Measurements from ENCODE around the gene ALX3.
A peak's percentile ranks its signal among the peaks of the same experiment; 100 is the strongest.
"Not testable (repeated sequence)": the region's sequence is repeated elsewhere in the genome, so short reads cannot be mapped to it uniquely, and the experiment has no call there.

Gene ALX3

GRCh38 chr1:110088739-110089316 is 18.4 kb upstream of the ALX3 start:
- no peak for DNase-seq (ENCODE audit: low spot score)

- DNase-seq (ENCODE audit: low spot score), result peak; percentile 87
These were observed 17.6 kb upstream of the ALX3 start for GRCh38 chr1:110087812-110088738.

GRCh38 chr1:110086961-110087360 is 16.5 kb upstream of the ALX3 start:
- no peak for DNase-seq (ENCODE audit: low spot score)

GRCh38 chr1:110085671-110086070 is 15.2 kb upstream of the ALX3 start:
- no peak for DNase-seq (ENCODE audit: low spot score)

- peak; percentile 72 for DNase-seq (ENCODE audit: low spot score)
These were observed 14.0 kb upstream of the ALX3 start for GRCh38 chr1:110084227-110085078.

- peak; percentile 40 for DNase-seq (ENCODE audit: low spot score)
These were observed 13.4 kb upstream of the ALX3 start for GRCh38 chr1:110083866-110084226.

GRCh38 chr1:110083061-110083865 is 12.8 kb upstream of the ALX3 start:
- no peak for DNase-seq (ENCODE audit: low spot score)

- DNase-seq (ENCODE audit: low spot score), result no peak
These were observed 12.0 kb upstream of the ALX3 start for GRCh38 chr1:110082477-110082876.

GRCh38 chr1:110081061-110081460 is 10.6 kb upstream of the ALX3 start:
- no peak for DNase-seq (ENCODE audit: low spot score)

GRCh38 chr1:110079995-110080394 is 9.5 kb upstream of the ALX3 start:
- not testable (repeated sequence) for DNase-seq (ENCODE audit: low spot score)

GRCh38 chr1:110076789-110077500 is 6.5 kb upstream of the ALX3 start:
- no peak for DNase-seq (ENCODE audit: low spot score)

GRCh38 chr1:110074166-110074565 is 3.7 kb upstream of the ALX3 start:
- DNase-seq (ENCODE audit: low spot score), result no peak

- DNase-seq (ENCODE audit: low spot score), result no peak
These were observed 196 bp downstream of the ALX3 start for GRCh38 chr1:110070282-110070669.

- DNase-seq (ENCODE audit: low spot score), result no peak
These were observed 829 bp downstream of the ALX3 start for GRCh38 chr1:110069404-110070281.

- DNase-seq (ENCODE audit: low spot score), result no peak
These were observed 1.6 kb downstream of the ALX3 start for GRCh38 chr1:110068646-110069403.

GRCh38 chr1:110067893-110068645 is 2.4 kb downstream of the ALX3 start:
- DNase-seq (ENCODE audit: low spot score), result no peak

GRCh38 chr1:110067479-110067892 is 3.0 kb downstream of the ALX3 start:
- no peak for DNase-seq (ENCODE audit: low spot score)

GRCh38 chr1:110065841-110066240 is 4.6 kb downstream of the ALX3 start:
- peak; percentile 43 for DNase-seq (ENCODE audit: low spot score)
